Natural killer cell treated with Interleukin-12 subunit alpha and Interleukin-12 subunit beta and Interleukin-15 and Interleukin-18, amount 100 ng/mL, for 72 hours (primary cell): Measurements from ENCODE around the gene FRMPD3. TPM values are rescaled to one million over a fixed set of nuclear protein-coding genes. Genes with fewer than 3 reads are reported as not detected.

ENCODE experiments used
- ATAC-seq, 2 donors: fragments of 150-1000 bp; cut with Tn5 transposase in 1 of 2; sonication (Bioruptor Pico), chemical (Tn5 transposase) in 1 of 2; 2 replicates each; pipeline ENCODE4 v1.10.0; 2021
- DNase-seq: peaks from one replicate; pipeline ENCODE4 v3.0.0; 2022; ENCODE audit warnings: low spot score
- H3K27ac Mint-ChIP-seq, 2 donors: 1 replicate in 1 of 2; 2 replicates in 1 of 2; pipeline ENCODE4 v1.8.0; 2022; ENCODE audit warnings: mixed read lengths in 2 of 2, mild to moderate bottlenecking in 1 of 2, moderate library complexity in 1 of 2
- H3K27me3 Mint-ChIP-seq, 2 donors: 1 replicate in 1 of 2; 2 replicates in 1 of 2; pipeline ENCODE4 v1.8.0; 2022; ENCODE audit warnings: mixed read lengths in 2 of 2
- H3K36me3 Mint-ChIP-seq: one replicate; pipeline ENCODE4 v1.8.0; 2022; ENCODE audit warnings: mixed read lengths
- H3K4me1 Mint-ChIP-seq, 2 donors: 1 replicate in 1 of 2; 2 replicates in 1 of 2; pipeline ENCODE4 v1.8.0; 2022; ENCODE audit warnings: low read depth in 2 of 2, mixed read lengths in 2 of 2, mild to moderate bottlenecking in 1 of 2
- H3K4me3 Mint-ChIP-seq: one replicate; pipeline ENCODE4 v1.8.0; 2022; ENCODE audit warnings: mixed read lengths
- H3K9me3 Mint-ChIP-seq: 2 replicates; pipeline ENCODE4 v1.8.0; 2022; ENCODE audit warnings: mixed read lengths
- total RNA-seq, 2 donors: library from RNA; stranded (reverse); gene quantifications; one replicate each; pipeline ENCODE4 v1.2.3, GENCODE V29; 2022

The FRMPD3 gene
- under 1 TPM; 0.05 to 0.17 TPM for total RNA-seq

DNA sequence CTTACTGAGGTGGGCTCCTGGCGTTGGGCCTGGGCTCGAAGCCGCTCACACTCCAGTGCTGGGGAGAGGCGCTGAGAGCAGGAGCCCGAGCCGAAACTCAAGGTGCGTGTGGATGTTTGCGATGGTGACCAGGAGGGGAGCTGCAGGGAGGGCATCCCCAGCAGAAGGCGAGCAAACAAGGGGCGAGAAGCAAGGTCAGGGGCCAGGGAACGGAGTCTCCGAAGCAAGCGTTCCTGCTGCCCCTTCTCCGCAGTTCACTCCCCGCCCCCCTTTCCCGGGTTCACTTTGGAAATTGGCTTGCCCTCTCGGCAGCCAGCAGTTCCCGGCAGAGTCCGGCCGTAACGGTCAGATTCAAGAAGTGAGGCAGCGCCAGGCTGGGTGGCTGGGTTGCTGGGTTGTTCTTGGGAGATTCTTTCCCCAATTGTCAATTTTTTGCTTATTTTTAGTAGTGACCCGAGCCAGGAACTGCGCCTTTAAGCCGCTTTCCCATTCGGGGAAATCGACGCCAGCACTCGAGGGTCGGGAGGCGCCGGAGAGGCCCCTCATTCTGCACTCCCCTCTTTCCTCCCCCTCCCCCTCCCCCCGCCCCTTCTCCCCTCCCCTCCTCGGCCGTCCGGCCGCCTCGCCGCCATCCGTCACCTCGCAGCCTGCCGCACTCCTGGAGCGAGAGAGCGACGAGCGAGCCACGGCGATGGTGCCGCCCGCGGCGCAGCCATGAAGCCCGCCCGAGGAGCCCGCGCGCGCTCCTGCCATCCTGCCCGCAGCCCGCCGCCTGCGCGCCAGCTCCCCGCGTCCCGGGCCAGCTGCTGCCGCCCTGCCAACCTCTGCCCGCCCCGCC is at the start of gene FRMPD3:
FRMPD3 (plus strand) TSS at position 655 of the 838 bp plus-strand sequence. CDS start 76,937 bp downstream, outside the sequence.
- no peak for DNase-seq
- H3K27ac Mint-ChIP-seq: no peak within 1 kb of the TSS
- no peaks in the 10 kb centered on the region for H3K36me3 Mint-ChIP-seq
- peaks cover 27 to 29% of the 10 kb centered on the region in 2 donors for H3K4me1 Mint-ChIP-seq
- peaks cover 0 to 32% of the 10 kb centered on the region in 2 donors for H3K27me3 Mint-ChIP-seq
- peak in 1 of 2 donors; percentile 25 for ATAC-seq
- H3K4me3 Mint-ChIP-seq: peak within 1 kb of the TSS; percentile 93
- no peaks in the 10 kb centered on the region for H3K9me3 Mint-ChIP-seq

DNA sequence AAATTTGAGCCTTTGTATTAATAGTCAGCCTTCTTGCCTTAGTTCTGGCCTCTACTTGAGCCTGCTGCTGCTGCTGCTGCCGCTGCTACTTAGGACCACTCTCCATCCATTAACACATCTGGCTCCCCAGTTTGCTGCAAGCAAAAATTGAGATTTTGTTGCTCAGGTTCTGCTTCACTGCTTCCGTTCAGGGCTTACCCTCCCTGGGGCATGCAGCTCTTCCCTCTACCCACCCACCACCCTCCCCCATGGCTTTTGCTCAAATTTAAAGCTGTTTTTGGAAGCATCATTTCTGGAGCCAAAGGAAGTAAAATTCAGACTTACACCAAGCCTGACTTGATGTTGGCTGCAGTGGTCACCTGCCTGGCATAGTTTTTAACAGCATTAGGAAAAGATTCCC is 28.9 kb upstream of the FRMPD3 start:
- H3K4me3 Mint-ChIP-seq: no peak overlapping the region
- H3K27ac Mint-ChIP-seq: no peak overlapping the region
- H3K27me3 Mint-ChIP-seq: peaks cover 19 to 32% of the 10 kb centered on the region in 2 donors
- peaks cover 6% of the 10 kb centered on the region for H3K36me3 Mint-ChIP-seq
- H3K9me3 Mint-ChIP-seq: peaks cover 3% of the 10 kb centered on the region
- DNase-seq (no peak), ATAC-seq (no peak)
- H3K4me1 Mint-ChIP-seq: no peaks in the 10 kb centered on the region

DNA sequence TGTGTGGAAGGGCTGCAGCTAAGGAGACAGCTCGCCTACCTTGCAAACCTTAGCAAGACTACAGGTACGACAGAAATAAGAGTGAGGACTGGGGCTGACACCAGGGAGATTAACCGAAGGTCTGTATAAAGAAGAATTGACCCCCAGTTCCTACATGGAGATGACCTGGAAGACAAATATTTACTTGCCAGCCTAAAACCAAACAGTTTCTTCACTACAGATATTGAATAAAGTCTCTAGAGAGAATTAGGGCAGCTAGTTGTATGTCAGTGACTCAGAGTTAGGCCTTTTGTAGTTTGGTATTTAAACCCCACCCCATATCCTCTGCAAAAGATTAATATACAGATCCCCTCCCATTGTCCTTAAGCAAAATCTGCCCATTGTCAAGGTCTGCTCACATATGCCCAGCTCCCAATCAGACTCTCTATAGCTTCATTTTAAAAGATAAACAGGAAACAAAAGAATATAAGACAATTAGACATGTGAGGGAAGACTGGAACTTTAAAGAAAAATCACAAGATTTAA is 28.1 kb upstream of the FRMPD3 start:
- no peak for DNase-seq
- Mint-ChIP-seq H3K27me3 (peaks cover 19 to 30% of the 10 kb centered on the region in 2 donors), H3K4me1 (no peaks in the 10 kb centered on the region), H3K9me3 (peaks cover 3% of the 10 kb centered on the region), H3K4me3 (no peak overlapping the region), H3K27ac (no peak overlapping the region), H3K36me3 (peaks cover 6% of the 10 kb centered on the region)
- no peak for ATAC-seq

DNA sequence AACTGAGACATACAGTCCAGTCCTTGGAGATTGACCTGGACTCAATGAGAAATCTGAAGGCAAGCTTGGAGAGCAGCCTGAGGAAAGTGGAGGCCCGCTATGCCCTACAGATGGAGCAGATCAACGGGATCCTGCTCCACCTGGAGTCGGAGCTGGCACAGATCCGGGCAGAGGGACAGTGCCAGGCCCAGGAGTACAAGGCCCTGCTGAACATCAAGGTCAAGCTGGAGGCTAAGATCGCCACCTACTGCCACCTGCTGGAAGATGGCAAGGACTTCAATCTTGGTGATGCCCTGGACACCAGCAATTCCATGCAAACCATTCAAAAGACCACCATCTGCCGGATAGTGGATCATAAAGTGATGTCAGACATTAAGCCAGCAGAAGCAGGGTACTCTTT is 20.4 kb upstream of the FRMPD3 start:
- Mint-ChIP-seq H3K36me3 (peaks cover 6% of the 10 kb centered on the region), H3K9me3 (peaks cover 3% of the 10 kb centered on the region), H3K4me3 (no peak overlapping the region), H3K27ac (no peak overlapping the region), H3K27me3 (peaks cover 8 to 14% of the 10 kb centered on the region in 2 donors), H3K4me1 (no peaks in the 10 kb centered on the region)
- ATAC-seq (no peak), DNase-seq (no peak)

DNA sequence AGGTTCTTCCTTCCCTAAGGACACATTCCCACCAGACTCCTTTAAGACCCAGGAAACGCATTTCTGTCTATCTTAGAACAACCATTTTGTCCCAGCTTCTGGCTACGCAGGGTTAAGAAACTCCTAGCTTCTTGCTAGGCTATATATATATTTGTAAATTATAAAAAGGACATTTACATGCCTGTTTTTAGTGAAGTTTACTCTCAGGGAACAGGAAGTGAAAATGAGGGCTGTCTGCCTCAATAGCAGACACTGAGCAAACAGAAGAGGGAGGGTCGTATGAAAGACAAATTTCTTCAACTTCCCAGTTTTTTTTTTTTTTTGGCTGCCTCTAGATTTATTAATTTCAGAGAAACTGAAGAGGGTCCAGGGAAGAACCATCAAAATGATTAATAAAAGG is 9.3 kb upstream of the FRMPD3 start:
- H3K27ac Mint-ChIP-seq: no peak overlapping the region
- no peaks in the 10 kb centered on the region for H3K36me3 Mint-ChIP-seq
- no peak for ATAC-seq
- no peaks in the 10 kb centered on the region for H3K9me3 Mint-ChIP-seq
- peaks cover 0 to 37% of the 10 kb centered on the region in 2 donors for H3K27me3 Mint-ChIP-seq
- no peaks in the 10 kb centered on the region for H3K4me1 Mint-ChIP-seq
- DNase-seq: no peak
- no peak overlapping the region for H3K4me3 Mint-ChIP-seq

DNA sequence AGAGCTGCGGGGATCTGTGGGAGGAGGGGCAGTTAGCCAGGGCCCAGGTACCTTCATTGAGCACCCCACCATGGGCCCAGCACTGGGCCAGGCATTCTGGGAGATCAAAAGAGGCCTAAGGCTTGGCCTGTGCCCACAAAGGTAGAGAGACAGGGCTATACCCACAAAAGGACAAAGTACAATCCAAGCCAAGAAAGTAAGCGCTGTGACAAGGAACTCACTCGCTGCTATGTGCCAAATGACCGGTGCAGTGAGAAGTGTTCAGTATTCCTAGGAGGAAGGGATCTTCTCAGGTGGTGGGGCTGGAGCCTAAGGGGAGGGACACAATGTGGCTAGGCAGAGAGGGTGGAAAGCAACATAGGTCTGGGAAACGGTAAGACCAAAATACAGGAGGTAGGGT is 8.8 kb upstream of the FRMPD3 start:
- no peak for DNase-seq
- Mint-ChIP-seq H3K4me1 (no peaks in the 10 kb centered on the region), H3K27ac (no peak overlapping the region), H3K4me3 (no peak overlapping the region), H3K9me3 (no peaks in the 10 kb centered on the region), H3K36me3 (no peaks in the 10 kb centered on the region), H3K27me3 (peaks cover 0 to 36% of the 10 kb centered on the region in 2 donors)
- no peak for ATAC-seq

DNA sequence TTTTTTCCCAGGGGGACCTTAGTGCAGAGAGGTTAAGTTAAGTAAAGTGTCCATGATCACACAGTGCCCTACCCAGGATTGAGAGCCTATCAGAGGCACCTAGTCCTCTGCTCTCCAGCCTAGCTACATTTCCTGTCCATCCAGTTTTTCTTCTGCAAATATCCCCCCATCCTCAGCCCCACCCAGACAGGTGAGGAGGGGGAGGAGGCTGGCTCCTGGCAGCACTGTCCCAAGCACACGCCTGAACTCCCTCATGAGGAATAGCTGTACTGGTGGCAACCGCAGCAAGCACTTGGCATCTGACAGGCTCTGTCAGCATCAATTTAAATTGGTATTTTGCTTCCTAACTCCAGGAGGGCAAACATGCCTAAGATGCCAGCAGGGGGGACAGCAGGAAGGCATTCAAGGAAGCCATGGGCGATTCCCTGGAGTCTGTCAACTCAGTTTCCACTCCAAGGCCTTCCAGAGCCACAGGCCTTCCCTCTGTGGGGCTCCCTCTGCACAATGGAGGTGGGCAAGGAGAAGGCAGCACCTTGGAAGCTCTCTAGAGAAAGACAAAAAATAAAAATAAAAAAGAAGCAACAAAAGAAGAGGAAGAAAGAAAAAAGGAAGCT is 6.4 kb upstream of the FRMPD3 start:
- H3K27ac Mint-ChIP-seq: no peak overlapping the region
- no peak overlapping the region for H3K4me3 Mint-ChIP-seq
- H3K9me3 Mint-ChIP-seq: no peaks in the 10 kb centered on the region
- ATAC-seq (no peak), DNase-seq (no peak)
- H3K36me3 Mint-ChIP-seq: no peaks in the 10 kb centered on the region
- H3K4me1 Mint-ChIP-seq: no peaks in the 10 kb centered on the region
- peaks cover 0 to 26% of the 10 kb centered on the region in 2 donors for H3K27me3 Mint-ChIP-seq

DNA sequence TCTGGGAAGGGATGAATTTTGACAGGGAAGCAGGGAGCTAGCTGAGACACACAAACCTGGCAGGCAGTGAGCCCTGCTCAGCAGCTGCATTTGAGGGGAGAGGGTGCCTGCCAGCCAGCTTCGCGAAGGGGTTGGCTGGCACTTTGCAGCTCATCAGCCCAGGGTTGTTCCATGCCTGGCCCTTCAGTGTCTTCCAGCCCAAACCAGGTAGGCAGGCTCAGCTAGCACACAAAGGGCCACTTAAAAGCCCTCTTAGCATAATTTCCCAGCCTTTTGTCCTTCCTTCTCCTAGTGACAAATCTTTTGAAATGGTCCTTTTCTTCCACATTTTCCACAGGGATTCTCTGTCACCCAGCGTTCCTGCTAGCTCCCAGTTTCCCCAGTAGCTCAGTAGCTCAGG is 4.3 kb upstream of the FRMPD3 start:
- Mint-ChIP-seq H3K4me3 (no peak overlapping the region), H3K36me3 (no peaks in the 10 kb centered on the region), H3K27me3 (peaks cover 0 to 25% of the 10 kb centered on the region in 2 donors), H3K4me1 (peaks cover 4 to 6% of the 10 kb centered on the region in 2 donors), H3K27ac (no peak overlapping the region), H3K9me3 (no peaks in the 10 kb centered on the region)
- DNase-seq: no peak
- no peak for ATAC-seq

DNA sequence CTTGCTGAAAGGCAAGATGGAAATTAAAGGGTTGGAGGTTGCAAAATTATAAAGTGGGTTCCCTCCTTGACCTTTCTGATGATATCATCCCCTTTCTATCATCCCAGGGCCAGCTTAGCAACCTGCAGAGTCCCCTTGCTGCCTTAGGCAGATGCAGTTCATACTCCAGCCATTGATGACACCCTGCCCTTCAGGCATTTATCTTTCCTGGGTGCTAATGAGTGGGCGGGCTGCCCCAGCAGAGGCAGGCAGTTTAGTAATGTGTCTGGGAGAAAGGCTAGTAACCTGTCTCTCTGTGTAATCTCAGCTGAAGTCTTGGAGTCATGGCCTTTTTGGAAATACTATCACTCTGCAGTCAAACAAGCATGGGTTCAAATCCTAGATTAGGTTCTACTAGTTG is 3.8 kb upstream of the FRMPD3 start:
- Mint-ChIP-seq H3K4me3 (no peak overlapping the region), H3K9me3 (no peaks in the 10 kb centered on the region), H3K4me1 (peaks cover 8 to 11% of the 10 kb centered on the region in 2 donors), H3K27ac (no peak overlapping the region), H3K27me3 (peaks cover 0 to 26% of the 10 kb centered on the region in 2 donors), H3K36me3 (no peaks in the 10 kb centered on the region)
- no peak for ATAC-seq
- no peak for DNase-seq

DNA sequence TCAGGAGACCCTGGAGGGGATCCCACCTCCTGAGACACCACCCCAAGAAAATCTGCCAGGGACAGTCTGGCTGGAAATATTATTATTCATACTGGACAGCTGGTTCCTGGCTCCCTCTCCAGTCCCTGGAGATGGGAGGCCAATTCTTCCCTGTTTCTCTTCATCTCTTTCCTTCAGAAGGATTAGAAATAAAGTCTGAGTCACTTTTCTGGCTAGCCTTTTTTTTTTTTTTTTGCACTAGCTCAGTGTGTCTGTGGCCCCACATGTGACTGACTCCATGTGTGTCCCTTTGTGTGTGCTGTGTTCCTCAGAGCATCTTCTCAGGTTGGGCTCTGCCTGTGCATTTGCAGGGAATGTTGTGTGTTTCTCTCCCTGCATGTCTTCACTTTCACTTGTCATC is 1.8 kb upstream of the FRMPD3 start:
- ATAC-seq (no peak), DNase-seq (no peak)
- H3K4me1 Mint-ChIP-seq: peaks cover 23 to 27% of the 10 kb centered on the region in 2 donors
- no peaks in the 10 kb centered on the region for H3K9me3 Mint-ChIP-seq
- peaks cover 0 to 32% of the 10 kb centered on the region in 2 donors for H3K27me3 Mint-ChIP-seq
- H3K27ac Mint-ChIP-seq: no peak overlapping the region
- H3K36me3 Mint-ChIP-seq: no peaks in the 10 kb centered on the region
- H3K4me3 Mint-ChIP-seq: no peak overlapping the region

DNA sequence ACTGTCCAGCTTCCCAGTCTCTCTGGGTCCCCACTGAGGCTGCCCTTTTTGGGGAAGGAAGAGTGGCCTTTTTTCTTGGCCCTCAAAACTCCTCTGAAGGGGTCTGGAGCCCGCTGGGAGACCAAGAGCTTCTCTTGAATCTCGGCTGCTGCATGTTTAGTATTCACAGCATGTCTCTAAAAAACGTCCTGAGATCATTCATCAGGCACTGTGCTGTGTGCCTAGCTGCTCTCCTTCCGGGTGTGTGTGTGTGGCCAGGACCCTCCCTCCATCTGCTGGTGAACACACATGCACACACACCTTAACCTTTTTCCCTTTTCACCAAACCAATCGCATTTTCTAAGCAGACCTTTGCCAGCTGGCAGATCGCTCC is 841 bp upstream of the FRMPD3 start:
- H3K27ac Mint-ChIP-seq: no peak overlapping the region
- peaks cover 0 to 32% of the 10 kb centered on the region in 2 donors for H3K27me3 Mint-ChIP-seq
- H3K36me3 Mint-ChIP-seq: no peaks in the 10 kb centered on the region

DNA sequence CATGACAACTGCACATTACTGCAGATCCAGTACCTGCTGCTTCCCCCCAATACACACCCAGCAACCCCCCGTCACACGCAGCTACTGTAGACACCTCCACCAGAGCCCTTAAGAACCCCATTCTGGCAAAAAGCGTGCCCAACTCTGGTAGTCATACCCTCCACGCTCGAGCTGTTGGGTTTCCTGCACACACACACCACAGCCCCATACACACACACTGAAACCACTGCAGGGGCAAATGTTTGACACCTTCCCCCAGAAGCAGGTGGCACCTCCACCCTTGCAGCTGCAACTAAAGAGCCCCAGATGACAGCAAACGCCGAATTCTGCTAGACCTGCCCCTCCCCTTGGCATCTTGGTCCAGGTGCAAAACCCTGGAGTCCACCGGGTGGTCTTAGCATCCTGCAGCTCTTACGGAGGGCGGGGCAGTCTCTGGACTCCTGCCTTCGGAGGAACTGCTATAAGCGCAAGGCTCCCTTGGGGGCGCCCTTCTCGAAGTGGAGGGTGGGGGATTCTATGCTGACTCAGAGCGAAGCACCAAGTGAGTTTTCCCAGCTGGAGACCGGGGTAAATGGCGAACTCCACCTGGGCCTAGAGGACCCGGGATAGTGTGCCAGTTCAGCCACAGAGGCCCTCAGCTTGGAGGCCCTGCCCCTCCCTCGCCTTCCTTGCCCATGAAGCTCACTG is 1.5 kb downstream of the FRMPD3 start:
- peak overlapping the region; percentile 93 for H3K4me3 Mint-ChIP-seq
- H3K4me1 Mint-ChIP-seq: peaks cover 27 to 29% of the 10 kb centered on the region in 2 donors
- no peak overlapping the region for H3K27ac Mint-ChIP-seq
- no peak for DNase-seq
- peak in 1 of 2 donors; percentile 49 for ATAC-seq
- no peaks in the 10 kb centered on the region for H3K36me3 Mint-ChIP-seq
- H3K27me3 Mint-ChIP-seq: peaks cover 0 to 25% of the 10 kb centered on the region in 2 donors
- no peaks in the 10 kb centered on the region for H3K9me3 Mint-ChIP-seq

More for the DNA sequence above, 841 bp upstream of the FRMPD3 start:
- ATAC-seq (no peak), DNase-seq (no peak)
- Mint-ChIP-seq H3K9me3 (no peaks in the 10 kb centered on the region), H3K4me1 (peaks cover 27 to 29% of the 10 kb centered on the region in 2 donors), H3K4me3 (peak overlapping the region; percentile 76)

DNA sequence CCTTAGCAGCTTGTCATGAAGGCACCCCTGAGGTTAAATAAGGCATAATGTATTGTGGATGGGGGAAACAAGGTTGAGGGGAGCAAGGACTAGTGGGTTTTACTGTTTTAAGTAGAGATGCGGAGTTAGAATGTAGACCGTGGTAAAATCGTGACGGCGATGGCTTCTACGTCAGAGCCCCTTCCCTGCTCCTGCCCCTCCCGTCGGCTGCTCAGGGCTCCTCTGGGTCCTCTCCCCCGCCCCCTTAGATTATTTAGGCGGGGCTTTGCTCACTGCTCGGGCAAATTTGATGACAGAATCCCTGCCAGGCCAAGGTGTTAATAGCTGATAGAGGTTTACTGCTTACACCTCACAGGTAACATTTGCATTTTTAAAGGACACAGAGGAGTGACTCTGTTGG is 2.3 kb downstream of the FRMPD3 start:
- H3K9me3 Mint-ChIP-seq: no peaks in the 10 kb centered on the region
- no peak for DNase-seq
- H3K4me1 Mint-ChIP-seq: peaks cover 27 to 29% of the 10 kb centered on the region in 2 donors
- ATAC-seq: no peak
- H3K27ac Mint-ChIP-seq: no peak overlapping the region
- no peaks in the 10 kb centered on the region for H3K36me3 Mint-ChIP-seq
- peak overlapping the region; percentile 71 for H3K4me3 Mint-ChIP-seq
- H3K27me3 Mint-ChIP-seq: peaks cover 0 to 25% of the 10 kb centered on the region in 2 donors
